Measurements from ENCODE around the gene KLLN. TPM values are rescaled to one million over a fixed set of nuclear protein-coding genes. Genes with fewer than 3 reads are reported as not detected.
"Not testable (repeated sequence)": the region's sequence is repeated elsewhere in the genome, so short reads cannot be mapped to it uniquely, and the experiment has no call there.

KLLN gene
- total RNA-seq, 3 donors from 2014 or later (not counting 1 experiment from before 2014, with no cell fraction given), result 0.68 to 0.73 (median 0.70) TPM

DNA sequence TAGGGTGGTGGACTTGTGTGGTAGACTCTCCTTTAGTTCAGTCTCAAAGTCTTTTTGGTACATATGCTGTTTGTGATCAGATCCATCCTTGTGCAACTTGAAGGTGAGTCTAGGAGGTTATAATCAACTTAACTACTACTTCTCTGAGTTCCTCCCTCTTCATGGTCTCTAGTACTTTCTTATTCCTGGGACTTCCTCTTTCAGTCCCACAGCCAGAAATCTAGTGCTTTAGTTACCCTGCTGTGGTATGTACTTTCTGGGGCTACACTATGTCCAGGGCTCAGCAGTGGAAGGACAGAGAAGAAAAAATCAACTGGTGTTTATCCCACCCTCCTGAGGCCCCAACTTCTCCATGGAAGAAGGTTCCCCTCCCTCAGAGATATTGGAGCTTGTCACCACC, 25.9 kb downstream of the KLLN start:
- no peak for ATAC-seq
- H3K27me3 Mint-ChIP-seq (ENCODE audit: low read depth in 2 of 2), result peaks cover 3 to 21% of the 10 kb centered on the region in 2 donors
- no peak overlapping the region for H3K27ac Mint-ChIP-seq
- H3K27me3 ChIP-seq (ENCODE audit: control insufficient read depth, insufficient read depth, low read length), result no peaks in the 10 kb centered on the region
- no peak for DNase-seq
- no peak overlapping the region for H3K27ac ChIP-seq (ENCODE audit: low read length)
- intact Hi-C loops (cut with micrococcal nuclease), result no loop called here
- no peaks in the 10 kb centered on the region for H3K9me3 ChIP-seq (ENCODE audit: control insufficient read depth, insufficient read depth, low read length)
- TF ChIP-seq, protein P1, sequence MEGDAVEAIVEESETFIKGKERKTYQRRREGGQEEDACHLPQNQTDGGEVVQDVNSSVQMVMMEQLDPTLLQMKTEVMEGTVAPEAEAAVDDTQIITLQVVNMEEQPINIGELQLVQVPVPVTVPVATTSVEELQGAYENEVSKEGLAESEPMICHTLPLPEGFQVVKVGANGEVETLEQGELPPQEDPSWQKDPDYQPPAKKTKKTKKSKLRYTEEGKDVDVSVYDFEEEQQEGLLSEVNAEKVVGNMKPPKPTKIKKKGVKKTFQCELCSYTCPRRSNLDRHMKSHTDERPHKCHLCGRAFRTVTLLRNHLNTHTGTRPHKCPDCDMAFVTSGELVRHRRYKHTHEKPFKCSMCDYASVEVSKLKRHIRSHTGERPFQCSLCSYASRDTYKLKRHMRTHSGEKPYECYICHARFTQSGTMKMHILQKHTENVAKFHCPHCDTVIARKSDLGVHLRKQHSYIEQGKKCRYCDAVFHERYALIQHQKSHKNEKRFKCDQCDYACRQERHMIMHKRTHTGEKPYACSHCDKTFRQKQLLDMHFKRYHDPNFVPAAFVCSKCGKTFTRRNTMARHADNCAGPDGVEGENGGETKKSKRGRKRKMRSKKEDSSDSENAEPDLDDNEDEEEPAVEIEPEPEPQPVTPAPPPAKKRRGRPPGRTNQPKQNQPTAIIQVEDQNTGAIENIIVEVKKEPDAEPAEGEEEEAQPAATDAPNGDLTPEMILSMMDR (IDR thresholded peaks at IDR 0.05), result no peak
- no peaks in the 10 kb centered on the region for H3K9me3 Mint-ChIP-seq
- no peak overlapping the region for H3K4me3 Mint-ChIP-seq
- no peaks in the 10 kb centered on the region for H3K36me3 ChIP-seq (ENCODE audit: control insufficient read depth, insufficient read depth, low read length)
- H3K4me1 ChIP-seq (ENCODE audit: control insufficient read depth, insufficient read depth, low read length), result no peaks in the 10 kb centered on the region
- no peaks in the 10 kb centered on the region for H3K4me1 Mint-ChIP-seq
- H3K36me3 Mint-ChIP-seq, result no peaks in the 10 kb centered on the region
- no peak overlapping the region for H3K4me3 ChIP-seq (ENCODE audit: low read length)

DNA sequence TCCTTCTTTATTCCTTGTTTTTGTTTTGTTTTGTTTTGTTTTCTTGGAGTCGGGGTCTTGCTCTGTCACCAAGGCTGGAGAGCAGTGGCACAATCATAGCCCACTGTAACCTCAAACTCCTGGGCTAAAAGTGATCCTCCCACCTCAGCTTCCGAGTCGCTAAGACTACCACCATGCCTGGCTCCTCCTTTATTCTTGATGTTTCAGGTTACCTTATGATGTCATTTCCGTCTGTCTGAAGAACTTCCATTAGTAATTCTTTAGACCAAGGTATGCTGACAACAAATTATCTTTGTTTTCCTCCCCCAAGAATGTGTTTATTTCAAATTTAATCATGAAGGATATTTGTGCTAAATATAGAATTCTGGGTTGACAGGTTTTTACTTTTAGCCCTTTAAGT, 27.2 kb downstream of the KLLN start:
- Histone ChIP-seq H3K27ac (ENCODE audit: low read length) (no peak overlapping the region), H3K36me3 (ENCODE audit: control insufficient read depth, insufficient read depth, low read length) (no peaks in the 10 kb centered on the region), H3K4me3 (ENCODE audit: low read length) (no peak overlapping the region), H3K27me3 (ENCODE audit: control insufficient read depth, insufficient read depth, low read length) (no peaks in the 10 kb centered on the region), H3K9me3 (ENCODE audit: control insufficient read depth, insufficient read depth, low read length) (no peaks in the 10 kb centered on the region), H3K4me1 (ENCODE audit: control insufficient read depth, insufficient read depth, low read length) (no peaks in the 10 kb centered on the region)
- peaks cover 4% of the 10 kb centered on the region in 2 donors for H3K4me1 Mint-ChIP-seq
- no peak overlapping the region for H3K27ac Mint-ChIP-seq
- TF ChIP-seq, protein P1 (IDR thresholded peaks at IDR 0.05), result no peak
- WGBS (ENCODE audit: insufficient coverage), result 98% methylated on average over 4 of the region's 4 CpGs
- H3K36me3 Mint-ChIP-seq, result no peaks in the 10 kb centered on the region
- peaks cover 3 to 21% of the 10 kb centered on the region in 2 donors for H3K27me3 Mint-ChIP-seq (ENCODE audit: low read depth in 2 of 2)
- intact Hi-C loops (cut with micrococcal nuclease), result no loop called here
- ATAC-seq (no peak), DNase-seq (no peak)
- no peak overlapping the region for H3K4me3 Mint-ChIP-seq
- no peaks in the 10 kb centered on the region for H3K9me3 Mint-ChIP-seq

DNA sequence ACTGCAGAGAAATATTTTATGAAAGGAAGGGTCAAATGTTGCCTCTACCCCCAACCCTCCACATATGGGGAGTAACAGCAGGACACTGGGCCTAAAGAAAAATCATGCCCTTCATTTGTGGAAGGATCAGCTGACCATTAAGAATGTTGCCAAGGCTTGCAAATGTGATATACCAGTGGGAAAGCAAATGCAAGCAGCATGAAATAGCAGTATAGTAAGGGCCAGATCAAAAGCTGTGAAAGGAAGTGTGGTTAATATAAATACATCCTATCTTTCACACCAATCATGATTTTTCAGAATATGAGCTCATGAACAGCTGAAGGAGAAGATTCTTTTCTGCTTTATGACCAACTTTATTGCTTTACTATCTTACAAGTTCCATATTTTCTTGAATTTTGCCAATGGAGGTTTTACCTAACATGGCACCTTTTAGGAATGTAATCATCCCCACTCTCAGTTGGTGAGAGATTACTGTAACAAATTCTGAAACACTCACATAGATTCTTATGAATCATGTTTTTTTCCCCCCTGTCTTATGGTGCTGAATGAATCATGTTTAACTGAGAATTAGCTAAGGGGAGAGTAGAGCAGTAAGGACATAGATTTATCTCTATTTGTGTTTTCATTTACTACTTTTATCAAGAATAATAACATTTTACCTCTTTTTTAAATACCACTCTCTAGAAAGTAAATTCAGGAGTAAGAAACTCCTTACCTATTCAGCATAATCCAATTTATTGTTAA, 33.2 kb downstream of the KLLN start:
- no peaks in the 10 kb centered on the region for H3K4me1 ChIP-seq (ENCODE audit: control insufficient read depth, insufficient read depth, low read length)
- no peak overlapping the region for H3K4me3 ChIP-seq (ENCODE audit: low read length)
- H3K27ac ChIP-seq (ENCODE audit: low read length), result no peak overlapping the region
- DNase-seq, result no peak
- H3K4me3 Mint-ChIP-seq, result peak overlapping the region; percentile 25
- TF ChIP-seq, protein P1 (IDR thresholded peaks at IDR 0.05), result no peak
- H3K27me3 ChIP-seq (ENCODE audit: control insufficient read depth, insufficient read depth, low read length), result no peaks in the 10 kb centered on the region
- peak overlapping the region; percentile 73 to 79 for H3K27ac Mint-ChIP-seq
- H3K36me3 ChIP-seq (ENCODE audit: control insufficient read depth, insufficient read depth, low read length), result no peaks in the 10 kb centered on the region
- H3K27me3 Mint-ChIP-seq (ENCODE audit: low read depth in 2 of 2), result peaks cover 0 to 7% of the 10 kb centered on the region in 2 donors
- no peaks in the 10 kb centered on the region for H3K9me3 Mint-ChIP-seq
- peaks cover 27 to 34% of the 10 kb centered on the region in 2 donors for H3K4me1 Mint-ChIP-seq
- H3K36me3 Mint-ChIP-seq, result no peaks in the 10 kb centered on the region
- H3K9me3 ChIP-seq (ENCODE audit: control insufficient read depth, insufficient read depth, low read length), result no peaks in the 10 kb centered on the region
- intact Hi-C loops (cut with micrococcal nuclease), result no loop called here
- ATAC-seq, result peak; percentile 79 to 95 (median 83)

GRCh38 chr10:87829051-87829450, 34.3 kb downstream of the KLLN start:
- ATAC-seq; H3K27me3 Mint-ChIP-seq (ENCODE audit: low read depth in 2 of 2); H3K36me3 Mint-ChIP-seq; H3K27ac ChIP-seq (ENCODE audit: low read length); H3K4me3 ChIP-seq (ENCODE audit: low read length); H3K9me3 ChIP-seq (ENCODE audit: control insufficient read depth, insufficient read depth, low read length); H3K27me3 ChIP-seq (ENCODE audit: control insufficient read depth, insufficient read depth, low read length); H3K9me3 Mint-ChIP-seq; DNase-seq; H3K27ac Mint-ChIP-seq; H3K36me3 ChIP-seq (ENCODE audit: control insufficient read depth, insufficient read depth, low read length); H3K4me1 ChIP-seq (ENCODE audit: control insufficient read depth, insufficient read depth, low read length); intact Hi-C loops (cut with micrococcal nuclease): not testable (repeated sequence)
- Mint-ChIP-seq H3K4me1 (peaks cover 27 to 34% of the 10 kb centered on the region in 2 donors), H3K4me3 (peak overlapping the region; percentile 47)
- 98% methylated on average over 4 of the region's 4 CpGs for WGBS (ENCODE audit: insufficient coverage)

Measured in natural killer cell (primary cell).